GM23338 (cell line): ENCODE data around the gene SLC15A4. TPM values are rescaled to one million over a fixed set of nuclear protein-coding genes. Genes with fewer than 3 reads are reported as not detected.
A peak's percentile ranks its signal among the peaks of the same experiment; 100 is the strongest.
"Not testable (repeated sequence)": the region's sequence is repeated elsewhere in the genome, so short reads cannot be mapped to it uniquely, and the experiment has no call there.

Experiments
- ATAC-seq: fragments of 200-7000 bp; cut with Tn5 transposase; 3 replicates; pipeline ENCODE4 v1.9.1; 2020
- DNase-seq: peaks from one replicate; pipeline ENCODE4 v3.0.0-alpha.2; 2015; ENCODE audit warnings: low spot score
- H2AFZ ChIP-seq: fragments of 200-600 bp; sonication (generic); 2 replicates; pipeline ENCODE4 v1.8.0; 2016; ENCODE audit warnings: antibody characterized with exemption, mild to moderate bottlenecking, moderate library complexity
- H3F3A ChIP-seq: fragments of 200-600 bp; sonication (generic); replicated peaks from 2 replicates; pipeline ENCODE4 v1.8.0; 2017; ENCODE audit warnings: antibody characterized with exemption, mixed run types, low read depth
- H3K27ac ChIP-seq: fragments of 200-600 bp; sonication (generic); 2 replicates; pipeline ENCODE4 v1.6.1; 2016; ENCODE audit warnings: low read depth
- H3K27me3 ChIP-seq: fragments of 200-600 bp; sonication (generic); 2 replicates; pipeline ENCODE4 v1.8.0; 2016; ENCODE audit warnings: mild to moderate bottlenecking, mixed run types, moderate library complexity; ENCODE audit not compliant: insufficient read depth
- H3K36me3 ChIP-seq: fragments of 200-600 bp; sonication (generic); 2 replicates; pipeline ENCODE4 v1.8.0; 2016; ENCODE audit warnings: mild to moderate bottlenecking; ENCODE audit not compliant: insufficient read depth
- H3K4me1 ChIP-seq: fragments of 200-600 bp; sonication (generic); 2 replicates; pipeline ENCODE4 v1.8.0; 2016; ENCODE audit warnings: mild to moderate bottlenecking, moderate library complexity; ENCODE audit not compliant: insufficient read depth
- H3K4me2 ChIP-seq: fragments of 200-600 bp; sonication (generic); 2 replicates; pipeline ENCODE4 v1.7.1; 2017; ENCODE audit warnings: mixed run types
- H3K4me3 ChIP-seq: fragments of 200-600 bp; sonication (generic); 2 replicates; pipeline ENCODE4 v1.6.1; 2016; ENCODE audit warnings: mixed run types
- H3K79me2 ChIP-seq: fragments of 200-600 bp; sonication (generic); replicated peaks from 2 replicates; pipeline ENCODE4 v1.8.0; 2017; ENCODE audit warnings: mild to moderate bottlenecking; ENCODE audit not compliant: insufficient read depth
- H3K9me2 ChIP-seq: fragments of 200-600 bp; sonication (generic); 2 replicates; pipeline ENCODE4 v1.8.0; 2017; ENCODE audit not compliant: insufficient read depth
- H4K20me1 ChIP-seq: fragments of 200-600 bp; sonication (generic); replicated peaks from 2 replicates; pipeline ENCODE4 v1.8.0; 2017; ENCODE audit warnings: mild to moderate bottlenecking; ENCODE audit not compliant: insufficient read depth
- H3K27ac Mint-ChIP-seq: 2 replicates; pipeline ENCODE4 v1.8.0; 2020; ENCODE audit warnings: inconsistent platforms, mild to moderate bottlenecking, moderate library complexity, mixed read lengths
- H3K27me3 Mint-ChIP-seq: 3 replicates; pipeline ENCODE4 v1.8.0; 2022; ENCODE audit warnings: low read depth, mild to moderate bottlenecking, moderate library complexity, mixed read lengths, inconsistent platforms; ENCODE audit not compliant: insufficient read depth, poor library complexity
- H3K36me3 Mint-ChIP-seq: 3 replicates; pipeline ENCODE4 v1.8.0; 2021; ENCODE audit warnings: low read depth, mild to moderate bottlenecking, inconsistent platforms, moderate library complexity, mixed read lengths
- H3K4me1 Mint-ChIP-seq: 3 replicates; pipeline ENCODE4 v1.8.0; 2020; ENCODE audit warnings: mild to moderate bottlenecking, inconsistent platforms, mixed read lengths
- H3K4me3 Mint-ChIP-seq: 3 replicates; pipeline ENCODE4 v1.8.0; 2021; ENCODE audit warnings: moderate library complexity, mild to moderate bottlenecking, inconsistent platforms, mixed read lengths
- H3K9me3 Mint-ChIP-seq: 3 replicates; pipeline ENCODE4 v1.8.0; 2020; ENCODE audit warnings: moderate library complexity, mild to moderate bottlenecking, inconsistent platforms, mixed read lengths
- EZH2 ChIP-seq: fragments of 200-600 bp; sonication (generic); IDR thresholded peaks from one replicate; pipeline ENCODE4 v1.8.0; 2017; ENCODE audit warnings: antibody characterized with exemption, mild to moderate bottlenecking, low read depth; ENCODE audit not compliant: unreplicated experiment
- EZH2phosphoT487 ChIP-seq: fragments of 200-600 bp; sonication (generic); IDR thresholded peaks from one replicate; pipeline ENCODE4 v1.8.1; 2018; ENCODE audit warnings: antibody characterized with exemption; ENCODE audit not compliant: unreplicated experiment
- POLR2AphosphoS5 ChIP-seq: IDR thresholded peaks from 2 replicates; pipeline ENCODE4 v1.6.1; 2016; ENCODE audit warnings: antibody characterized with exemption, low read depth
- ZNF331 ChIP-seq: fragments of 250-450 bp; sonication (Bioruptor Pico); IDR thresholded peaks from 2 replicates; pipeline ENCODE4 v1.5.0; 2020; ENCODE audit warnings: low read depth, mild to moderate bottlenecking, moderate library complexity
- polyA plus RNA-seq: library from polyadenylated mRNA; unstranded; fragments of >200 nt; fragmentation: Nextera tagmentation; extraction: Ambion mirVana; gene quantifications from 2 replicates; pipeline ENCODE4 v1.2.1, GENCODE V29; 2016
- total RNA-seq: library from RNA; depleted of rRNA; stranded (reverse); fragments of >200 nt; shearing (Covaris generic); gene quantifications from 2 replicates; pipeline ENCODE4 v1.2.3, GENCODE V29; 2014
- TF ChIP-seq, protein P1 (sequence below): IDR thresholded peaks from one replicate; pipeline ENCODE4 v1.6.1; 2018; ENCODE audit warnings: antibody characterized with exemption; ENCODE audit not compliant: unreplicated experiment
- TF ChIP-seq, protein P2 (sequence below): fragments of 250-450 bp; sonication (Bioruptor Pico); IDR thresholded peaks from 2 replicates; pipeline ENCODE4 v1.5.0; 2020; ENCODE audit warnings: mild to moderate bottlenecking, moderate library complexity
- TF ChIP-seq, protein P3 (sequence below), 2 experiments: fragments of 200-600 bp in 1 of 2; sonication (generic) in 1 of 2; conservative IDR thresholded peaks; 2 replicates each; pipeline versions ENCODE4 v1.5.1 to v1.6.1; 2016 to 2017; ENCODE audit warnings: antibody characterized with exemption in 2 of 2, low read depth in 2 of 2, mild to moderate bottlenecking in 2 of 2, moderate library complexity in 1 of 2

SLC15A4 gene
- total and polyA plus RNA-seq, 2 experiments from 2014 or later = 7.7 to 30.3 TPM

DNA sequence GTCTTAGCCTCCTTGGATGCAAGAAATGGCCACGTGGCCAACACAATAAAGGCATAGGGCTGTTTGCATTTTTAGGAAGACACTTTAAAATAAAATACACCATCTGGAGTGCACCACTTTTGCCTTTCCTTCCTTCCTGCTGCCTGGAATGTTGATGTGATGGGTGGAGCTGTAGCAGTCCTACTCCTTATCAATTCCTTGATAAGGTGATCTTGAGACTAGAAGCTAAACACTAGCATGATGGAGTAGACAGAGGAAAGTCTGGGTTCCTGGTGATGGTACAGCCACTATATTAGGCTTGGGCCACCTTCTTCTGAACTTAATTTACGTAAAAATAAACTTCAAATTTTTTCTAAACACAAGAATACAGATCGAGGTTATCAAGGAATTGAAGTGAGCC, 26.6 kb upstream of the SLC15A4 start (continued):
- TF ChIP-seq ZNF331 = no peak
- TF ChIP-seq EZH2phosphoT487 = no peak
- TF ChIP-seq, protein P1, sequence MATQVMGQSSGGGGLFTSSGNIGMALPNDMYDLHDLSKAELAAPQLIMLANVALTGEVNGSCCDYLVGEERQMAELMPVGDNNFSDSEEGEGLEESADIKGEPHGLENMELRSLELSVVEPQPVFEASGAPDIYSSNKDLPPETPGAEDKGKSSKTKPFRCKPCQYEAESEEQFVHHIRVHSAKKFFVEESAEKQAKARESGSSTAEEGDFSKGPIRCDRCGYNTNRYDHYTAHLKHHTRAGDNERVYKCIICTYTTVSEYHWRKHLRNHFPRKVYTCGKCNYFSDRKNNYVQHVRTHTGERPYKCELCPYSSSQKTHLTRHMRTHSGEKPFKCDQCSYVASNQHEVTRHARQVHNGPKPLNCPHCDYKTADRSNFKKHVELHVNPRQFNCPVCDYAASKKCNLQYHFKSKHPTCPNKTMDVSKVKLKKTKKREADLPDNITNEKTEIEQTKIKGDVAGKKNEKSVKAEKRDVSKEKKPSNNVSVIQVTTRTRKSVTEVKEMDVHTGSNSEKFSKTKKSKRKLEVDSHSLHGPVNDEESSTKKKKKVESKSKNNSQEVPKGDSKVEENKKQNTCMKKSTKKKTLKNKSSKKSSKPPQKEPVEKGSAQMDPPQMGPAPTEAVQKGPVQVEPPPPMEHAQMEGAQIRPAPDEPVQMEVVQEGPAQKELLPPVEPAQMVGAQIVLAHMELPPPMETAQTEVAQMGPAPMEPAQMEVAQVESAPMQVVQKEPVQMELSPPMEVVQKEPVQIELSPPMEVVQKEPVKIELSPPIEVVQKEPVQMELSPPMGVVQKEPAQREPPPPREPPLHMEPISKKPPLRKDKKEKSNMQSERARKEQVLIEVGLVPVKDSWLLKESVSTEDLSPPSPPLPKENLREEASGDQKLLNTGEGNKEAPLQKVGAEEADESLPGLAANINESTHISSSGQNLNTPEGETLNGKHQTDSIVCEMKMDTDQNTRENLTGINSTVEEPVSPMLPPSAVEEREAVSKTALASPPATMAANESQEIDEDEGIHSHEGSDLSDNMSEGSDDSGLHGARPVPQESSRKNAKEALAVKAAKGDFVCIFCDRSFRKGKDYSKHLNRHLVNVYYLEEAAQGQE = no peak

DNA sequence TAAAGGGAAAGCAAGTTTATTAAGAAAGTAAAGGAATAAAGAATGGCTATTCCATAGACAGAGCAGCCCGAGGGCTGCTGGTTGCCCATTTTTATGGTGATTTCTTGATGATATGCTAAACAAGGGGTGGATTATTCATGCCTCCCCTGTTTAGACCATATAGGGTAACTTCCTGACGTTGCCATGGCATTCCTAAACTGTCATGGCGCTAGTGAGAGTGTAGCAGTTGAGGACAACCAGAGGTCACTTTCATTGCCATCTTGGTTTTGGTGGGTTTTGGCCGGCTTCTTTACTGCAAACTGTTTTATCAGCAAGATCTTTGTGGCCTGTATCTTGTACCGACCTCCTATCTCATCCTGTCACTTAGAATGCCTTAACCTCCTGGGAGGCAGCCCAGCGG, 26.0 kb upstream of the SLC15A4 start:
- H3K27me3 ChIP-seq, H3K4me1 ChIP-seq, H3K4me3 Mint-ChIP-seq, H3K4me1 Mint-ChIP-seq, H3K4me3 ChIP-seq, H4K20me1 ChIP-seq, H3K36me3 ChIP-seq, H3F3A ChIP-seq, H3K4me2 ChIP-seq, ATAC-seq, H2AFZ ChIP-seq, H3K79me2 ChIP-seq, H3K9me2 ChIP-seq: not testable (repeated sequence)
- peaks cover 66% of the 10 kb centered on the region for H3K9me3 Mint-ChIP-seq
- H3K27ac Mint-ChIP-seq = peak overlapping the region; percentile 90
- H3K27ac ChIP-seq = peak overlapping the region; percentile 83
- H3K27me3 Mint-ChIP-seq = peaks cover 11% of the 10 kb centered on the region
- H3K36me3 Mint-ChIP-seq = peaks cover 21% of the 10 kb centered on the region
- peak; percentile 52 for DNase-seq

DNA sequence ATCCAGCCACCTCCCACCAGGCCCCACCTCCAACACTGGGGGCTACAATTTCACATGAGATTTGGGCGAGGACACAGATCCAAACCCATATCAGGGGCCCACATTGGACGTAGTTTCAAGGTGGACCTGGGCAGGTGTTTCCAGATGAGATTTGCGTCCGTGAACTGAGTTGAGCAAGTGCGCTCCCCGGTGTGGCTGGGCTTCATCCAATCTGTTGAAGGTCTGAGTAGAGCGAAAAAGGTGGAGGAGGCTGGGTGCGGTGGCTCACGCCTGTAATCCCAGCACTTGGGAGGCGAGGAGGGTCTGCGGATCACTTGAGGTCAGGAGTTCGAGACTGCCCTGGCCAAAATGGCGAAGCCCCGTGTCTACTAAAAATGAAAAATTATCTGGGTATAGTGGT, 24.6 kb upstream of the SLC15A4 start:
- H3K79me2 ChIP-seq = no peaks in the 10 kb centered on the region
- no peak for TF ChIP-seq POLR2AphosphoS5
- TF ChIP-seq, protein P2, sequence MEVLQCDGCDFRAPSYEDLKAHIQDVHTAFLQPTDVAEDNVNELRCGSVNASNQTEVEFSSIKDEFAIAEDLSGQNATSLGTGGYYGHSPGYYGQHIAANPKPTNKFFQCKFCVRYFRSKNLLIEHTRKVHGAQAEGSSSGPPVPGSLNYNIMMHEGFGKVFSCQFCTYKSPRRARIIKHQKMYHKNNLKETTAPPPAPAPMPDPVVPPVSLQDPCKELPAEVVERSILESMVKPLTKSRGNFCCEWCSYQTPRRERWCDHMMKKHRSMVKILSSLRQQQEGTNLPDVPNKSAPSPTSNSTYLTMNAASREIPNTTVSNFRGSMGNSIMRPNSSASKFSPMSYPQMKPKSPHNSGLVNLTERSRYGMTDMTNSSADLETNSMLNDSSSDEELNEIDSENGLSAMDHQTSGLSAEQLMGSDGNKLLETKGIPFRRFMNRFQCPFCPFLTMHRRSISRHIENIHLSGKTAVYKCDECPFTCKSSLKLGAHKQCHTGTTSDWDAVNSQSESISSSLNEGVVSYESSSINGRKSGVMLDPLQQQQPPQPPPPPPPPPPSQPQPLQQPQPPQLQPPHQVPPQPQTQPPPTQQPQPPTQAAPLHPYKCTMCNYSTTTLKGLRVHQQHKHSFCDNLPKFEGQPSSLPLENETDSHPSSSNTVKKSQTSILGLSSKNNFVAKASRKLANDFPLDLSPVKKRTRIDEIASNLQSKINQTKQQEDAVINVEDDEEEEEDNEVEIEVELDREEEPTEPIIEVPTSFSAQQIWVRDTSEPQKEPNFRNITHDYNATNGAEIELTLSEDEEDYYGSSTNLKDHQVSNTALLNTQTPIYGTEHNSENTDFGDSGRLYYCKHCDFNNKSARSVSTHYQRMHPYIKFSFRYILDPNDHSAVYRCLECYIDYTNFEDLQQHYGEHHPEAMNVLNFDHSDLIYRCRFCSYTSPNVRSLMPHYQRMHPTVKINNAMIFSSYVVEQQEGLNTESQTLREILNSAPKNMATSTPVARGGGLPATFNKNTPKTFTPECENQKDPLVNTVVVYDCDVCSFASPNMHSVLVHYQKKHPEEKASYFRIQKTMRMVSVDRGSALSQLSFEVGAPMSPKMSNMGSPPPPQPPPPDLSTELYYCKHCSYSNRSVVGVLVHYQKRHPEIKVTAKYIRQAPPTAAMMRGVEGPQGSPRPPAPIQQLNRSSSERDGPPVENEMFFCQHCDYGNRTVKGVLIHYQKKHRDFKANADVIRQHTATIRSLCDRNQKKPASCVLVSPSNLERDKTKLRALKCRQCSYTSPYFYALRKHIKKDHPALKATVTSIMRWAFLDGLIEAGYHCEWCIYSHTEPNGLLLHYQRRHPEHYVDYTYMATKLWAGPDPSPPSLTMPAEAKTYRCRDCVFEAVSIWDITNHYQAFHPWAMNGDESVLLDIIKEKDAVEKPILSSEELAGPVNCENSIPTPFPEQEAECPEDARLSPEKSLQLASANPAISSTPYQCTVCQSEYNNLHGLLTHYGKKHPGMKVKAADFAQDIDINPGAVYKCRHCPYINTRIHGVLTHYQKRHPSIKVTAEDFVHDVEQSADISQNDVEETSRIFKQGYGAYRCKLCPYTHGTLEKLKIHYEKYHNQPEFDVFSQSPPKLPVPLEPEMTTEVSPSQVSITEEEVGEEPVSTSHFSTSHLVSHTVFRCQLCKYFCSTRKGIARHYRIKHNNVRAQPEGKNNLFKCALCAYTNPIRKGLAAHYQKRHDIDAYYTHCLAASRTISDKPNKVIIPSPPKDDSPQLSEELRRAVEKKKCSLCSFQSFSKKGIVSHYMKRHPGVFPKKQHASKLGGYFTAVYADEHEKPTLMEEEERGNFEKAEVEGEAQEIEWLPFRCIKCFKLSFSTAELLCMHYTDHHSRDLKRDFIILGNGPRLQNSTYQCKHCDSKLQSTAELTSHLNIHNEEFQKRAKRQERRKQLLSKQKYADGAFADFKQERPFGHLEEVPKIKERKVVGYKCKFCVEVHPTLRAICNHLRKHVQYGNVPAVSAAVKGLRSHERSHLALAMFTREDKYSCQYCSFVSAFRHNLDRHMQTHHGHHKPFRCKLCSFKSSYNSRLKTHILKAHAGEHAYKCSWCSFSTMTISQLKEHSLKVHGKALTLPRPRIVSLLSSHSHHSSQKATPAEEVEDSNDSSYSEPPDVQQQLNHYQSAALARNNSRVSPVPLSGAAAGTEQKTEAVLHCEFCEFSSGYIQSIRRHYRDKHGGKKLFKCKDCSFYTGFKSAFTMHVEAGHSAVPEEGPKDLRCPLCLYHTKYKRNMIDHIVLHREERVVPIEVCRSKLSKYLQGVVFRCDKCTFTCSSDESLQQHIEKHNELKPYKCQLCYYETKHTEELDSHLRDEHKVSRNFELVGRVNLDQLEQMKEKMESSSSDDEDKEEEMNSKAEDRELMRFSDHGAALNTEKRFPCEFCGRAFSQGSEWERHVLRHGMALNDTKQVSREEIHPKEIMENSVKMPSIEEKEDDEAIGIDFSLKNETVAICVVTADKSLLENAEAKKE (CRISPR knock-in tag) = no peak
- no peak for TF ChIP-seq EZH2
- TF ChIP-seq, protein P3, sequence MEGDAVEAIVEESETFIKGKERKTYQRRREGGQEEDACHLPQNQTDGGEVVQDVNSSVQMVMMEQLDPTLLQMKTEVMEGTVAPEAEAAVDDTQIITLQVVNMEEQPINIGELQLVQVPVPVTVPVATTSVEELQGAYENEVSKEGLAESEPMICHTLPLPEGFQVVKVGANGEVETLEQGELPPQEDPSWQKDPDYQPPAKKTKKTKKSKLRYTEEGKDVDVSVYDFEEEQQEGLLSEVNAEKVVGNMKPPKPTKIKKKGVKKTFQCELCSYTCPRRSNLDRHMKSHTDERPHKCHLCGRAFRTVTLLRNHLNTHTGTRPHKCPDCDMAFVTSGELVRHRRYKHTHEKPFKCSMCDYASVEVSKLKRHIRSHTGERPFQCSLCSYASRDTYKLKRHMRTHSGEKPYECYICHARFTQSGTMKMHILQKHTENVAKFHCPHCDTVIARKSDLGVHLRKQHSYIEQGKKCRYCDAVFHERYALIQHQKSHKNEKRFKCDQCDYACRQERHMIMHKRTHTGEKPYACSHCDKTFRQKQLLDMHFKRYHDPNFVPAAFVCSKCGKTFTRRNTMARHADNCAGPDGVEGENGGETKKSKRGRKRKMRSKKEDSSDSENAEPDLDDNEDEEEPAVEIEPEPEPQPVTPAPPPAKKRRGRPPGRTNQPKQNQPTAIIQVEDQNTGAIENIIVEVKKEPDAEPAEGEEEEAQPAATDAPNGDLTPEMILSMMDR (conservative IDR thresholded peaks at IDR 0.05; ENCODE audit: low read depth in 2 of 2) = no peak

More for the DNA sequence above, 24.6 kb upstream of the SLC15A4 start:
- peaks cover 5% of the 10 kb centered on the region for H3K27me3 Mint-ChIP-seq
- H3K4me3 Mint-ChIP-seq = no peak overlapping the region
- ATAC-seq (no peak), DNase-seq (no peak)
- no peak overlapping the region for H3K27ac Mint-ChIP-seq
- H3K4me2 ChIP-seq = no peak overlapping the region
- H3K27me3 ChIP-seq = peaks cover 4% of the 10 kb centered on the region; the same call in 1 of the 2 replicates
- H2AFZ ChIP-seq = no peak overlapping the region
- peaks cover 18% of the 10 kb centered on the region for H3K36me3 Mint-ChIP-seq
- H3K4me3 ChIP-seq = no peak overlapping the region
- peaks cover 8% of the 10 kb centered on the region for H3K4me1 Mint-ChIP-seq
- peaks cover 5% of the 10 kb centered on the region for H3K4me1 ChIP-seq
- H3F3A ChIP-seq = no peaks in the 10 kb centered on the region
- no peaks in the 10 kb centered on the region for H3K9me2 ChIP-seq
- no peaks in the 10 kb centered on the region for H3K36me3 ChIP-seq
- H3K9me3 Mint-ChIP-seq = peaks cover 67% of the 10 kb centered on the region
- no peak overlapping the region for H3K27ac ChIP-seq
- no peaks in the 10 kb centered on the region for H4K20me1 ChIP-seq
